ENCODE measurements around the gene ATP9A. TPM values are rescaled to one million over a fixed set of nuclear protein-coding genes. Genes with fewer than 3 reads are reported as not detected.
"Not testable (repeated sequence)": the region's sequence is repeated elsewhere in the genome, so short reads cannot be mapped to it uniquely, and the experiment has no call there.

The ATP9A gene
- total RNA-seq, 1 donor from 2014 or later = 55.6 TPM

DNA sequence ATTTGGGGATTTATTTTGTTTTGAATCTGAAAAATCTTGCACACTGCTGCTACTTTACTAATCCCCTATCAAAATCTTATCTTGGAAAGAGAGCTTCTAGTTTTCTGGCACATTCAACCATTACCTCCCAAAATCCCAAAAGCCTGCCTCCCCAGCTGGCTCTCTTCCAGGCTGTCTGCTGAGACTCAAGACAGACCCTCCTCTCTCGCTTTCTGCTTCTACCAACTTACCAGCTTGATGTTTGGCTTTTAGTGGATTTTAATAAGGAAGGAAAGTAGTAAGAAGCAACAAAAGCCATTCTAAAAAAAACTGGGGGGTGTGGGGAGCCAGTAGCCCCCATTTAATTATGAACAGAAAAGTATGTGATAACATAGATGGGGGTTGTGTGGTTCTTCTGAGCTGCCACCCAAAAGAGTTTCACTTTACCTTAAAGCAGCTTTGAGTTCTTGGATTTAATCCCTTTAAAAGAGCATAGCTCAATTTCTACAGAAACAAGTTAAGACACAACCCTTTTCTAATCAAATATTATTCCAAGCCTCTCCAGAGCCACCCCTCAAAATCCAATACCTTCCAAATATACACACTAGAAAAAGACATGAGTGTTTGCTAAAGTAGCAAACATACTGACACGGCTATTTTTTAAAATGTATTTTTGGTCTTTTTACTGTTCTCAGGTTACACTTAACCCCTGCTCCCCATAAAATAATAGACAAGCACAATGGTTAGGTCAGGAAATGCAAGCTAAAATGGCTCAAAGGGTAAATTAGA lies 71.7 kb downstream of the ATP9A start:
- peak; percentile 35 to 38 for DNase-seq (ENCODE audit: low read depth in 2 of 2)

DNA sequence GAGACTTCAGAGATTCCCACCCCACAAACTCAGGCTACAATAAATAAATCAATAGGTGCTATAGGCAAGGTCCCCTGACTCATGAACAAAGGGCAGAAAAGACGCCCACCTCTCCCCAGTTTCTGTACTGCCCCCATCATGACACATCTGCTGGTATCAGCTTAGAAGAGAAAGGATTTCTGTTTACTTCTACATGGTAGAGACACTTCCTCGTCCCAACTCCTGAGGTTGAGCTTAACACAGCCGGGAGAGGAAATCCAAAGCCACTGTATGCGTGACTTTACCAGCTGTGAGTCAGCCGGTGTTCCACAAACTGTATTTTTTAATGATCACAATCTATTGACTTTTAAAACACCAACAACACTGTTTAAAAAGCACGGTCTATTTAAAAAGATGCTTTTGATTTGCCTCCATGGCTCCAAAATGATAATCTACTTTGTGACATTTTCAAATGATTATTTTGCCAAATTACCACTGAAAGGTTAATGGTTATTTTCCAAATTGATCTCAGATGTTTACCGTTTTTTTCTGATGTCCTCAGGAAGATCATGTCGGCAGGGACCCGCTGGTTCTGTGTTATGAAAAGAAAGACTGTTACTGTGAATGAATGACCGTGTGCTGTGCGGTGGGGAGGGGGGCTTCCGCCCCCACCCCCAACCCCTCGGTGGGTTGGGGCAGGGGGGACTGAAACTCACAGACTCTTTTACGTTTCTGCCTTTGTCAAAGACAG lies 72.5 kb downstream of the ATP9A start:
- peak; percentile 88 to 96 for DNase-seq (ENCODE audit: low read depth in 2 of 2)

DNA sequence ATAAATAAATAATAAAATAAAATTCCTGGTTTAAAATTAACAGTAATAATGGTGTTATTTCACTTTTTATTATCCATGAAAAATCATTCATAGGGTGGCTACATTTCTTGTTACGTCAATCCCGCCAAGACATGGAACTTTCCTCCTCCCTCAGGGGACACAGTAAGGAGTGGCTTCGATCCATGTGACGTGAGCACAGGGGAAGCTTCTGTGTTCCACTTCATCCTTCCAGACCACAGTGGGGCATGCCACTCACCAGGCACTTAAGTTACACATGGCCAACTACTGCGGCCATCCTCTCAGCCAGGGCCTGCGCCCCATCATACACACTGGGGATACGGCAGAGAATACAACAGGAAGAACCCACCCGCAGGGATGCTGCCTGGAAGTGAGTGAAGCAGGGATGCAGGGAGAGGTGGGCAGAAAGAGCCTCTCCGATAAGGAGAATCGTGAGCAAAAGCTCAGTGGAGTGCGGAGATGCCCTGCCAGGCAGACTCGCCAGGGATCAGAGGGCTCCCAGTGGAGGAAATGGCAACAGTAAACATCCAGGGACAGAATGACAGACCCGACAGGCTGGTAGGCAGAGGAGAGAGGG lies 75.3 kb downstream of the ATP9A start:
- DNase-seq (ENCODE audit: low read depth in 2 of 2) = no peak

DNA sequence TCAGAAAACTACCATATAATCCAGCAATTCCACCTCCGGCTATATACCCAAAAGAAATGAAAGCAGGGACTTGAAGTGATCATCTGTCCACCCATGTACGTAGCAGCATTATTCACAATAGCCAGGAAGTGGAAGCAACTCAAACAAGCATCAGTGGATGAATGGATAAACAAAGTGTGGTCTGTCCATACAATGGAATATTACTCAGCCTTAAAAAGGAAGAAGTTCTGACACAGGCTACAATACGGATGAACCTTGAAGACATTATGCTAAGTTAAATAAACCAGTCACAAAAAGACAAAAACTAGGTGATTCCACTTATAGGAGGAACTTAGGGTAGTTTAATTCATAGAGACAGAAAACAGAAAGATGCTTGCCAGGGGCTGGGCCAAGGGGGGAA lies 76.5 kb downstream of the ATP9A start:
- DNase-seq (ENCODE audit: low read depth in 2 of 2) = no peak

DNA sequence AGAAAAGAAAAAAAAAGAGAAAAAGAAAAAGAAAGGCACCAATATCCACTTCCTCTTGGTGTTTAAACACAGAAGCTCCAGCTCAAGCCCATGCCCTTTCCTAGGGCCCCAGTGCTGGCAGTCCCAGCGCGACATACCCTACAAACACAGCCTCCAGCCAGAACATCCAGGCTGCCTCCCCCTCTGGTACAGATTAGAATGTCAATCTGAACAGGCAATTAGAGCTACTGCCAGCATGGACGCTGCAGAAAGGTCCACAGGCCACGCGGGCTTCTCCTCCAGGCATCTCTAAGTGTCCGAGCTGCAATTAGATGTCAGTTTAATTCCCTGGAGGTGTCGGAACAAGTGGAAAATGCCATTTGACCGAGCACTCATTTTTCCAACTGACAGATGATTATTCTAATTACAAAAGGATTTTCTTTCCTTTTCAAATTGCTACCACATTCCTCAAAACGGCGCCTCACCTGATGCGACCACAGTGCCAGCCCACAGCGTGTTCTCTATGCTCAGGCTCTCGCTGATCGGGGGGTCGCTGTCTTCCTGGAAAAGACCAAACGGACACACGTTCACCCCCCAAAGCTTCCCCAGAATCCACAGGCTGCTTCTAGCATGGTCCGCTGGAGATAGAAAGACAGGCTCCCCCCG lies 79.5 kb downstream of the ATP9A start:
- DNase-seq (ENCODE audit: low read depth in 2 of 2) = no peak

DNA sequence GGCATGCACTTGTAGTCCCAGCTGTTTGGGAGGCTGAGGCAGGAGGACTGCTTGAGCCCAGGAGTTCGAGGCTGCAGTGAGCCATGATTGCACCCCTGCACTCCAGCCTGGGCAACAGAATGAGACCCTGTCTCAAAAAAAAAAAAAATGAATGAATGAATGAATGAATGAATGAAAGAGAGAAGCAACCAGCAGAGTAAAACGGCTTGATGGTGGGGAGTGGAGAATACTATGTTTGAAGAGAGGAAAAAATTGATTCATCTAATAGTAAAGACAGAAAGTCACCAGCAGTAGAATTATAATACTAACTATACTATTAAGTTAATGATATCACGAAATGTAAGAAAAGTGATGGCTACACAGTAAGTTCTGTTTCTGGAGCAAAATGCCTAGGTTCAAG lies 80.6 kb downstream of the ATP9A start:
- DNase-seq (ENCODE audit: low read depth in 2 of 2) = no peak

DNA sequence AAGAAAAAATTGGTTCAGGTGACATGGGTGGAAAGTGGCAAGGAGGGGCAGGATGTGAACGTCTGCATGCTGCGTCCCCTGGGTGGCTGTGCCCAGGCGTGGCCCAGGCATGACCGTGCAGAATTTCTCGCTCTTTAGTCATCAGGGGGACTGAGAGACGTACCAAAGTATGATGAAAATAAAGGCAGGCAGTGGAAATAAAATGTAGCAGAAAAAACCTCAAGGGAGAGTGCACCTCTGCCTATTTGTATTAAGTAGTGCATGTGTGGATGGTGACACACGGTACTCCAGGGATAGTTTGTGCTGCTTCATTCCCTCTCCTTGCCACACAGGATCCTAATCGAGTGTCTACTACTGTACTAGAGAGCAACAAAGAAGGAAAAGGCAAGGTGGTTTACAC lies 81.1 kb downstream of the ATP9A start:
- peak; percentile 11 to 24 for DNase-seq (ENCODE audit: low read depth in 2 of 2)

DNA sequence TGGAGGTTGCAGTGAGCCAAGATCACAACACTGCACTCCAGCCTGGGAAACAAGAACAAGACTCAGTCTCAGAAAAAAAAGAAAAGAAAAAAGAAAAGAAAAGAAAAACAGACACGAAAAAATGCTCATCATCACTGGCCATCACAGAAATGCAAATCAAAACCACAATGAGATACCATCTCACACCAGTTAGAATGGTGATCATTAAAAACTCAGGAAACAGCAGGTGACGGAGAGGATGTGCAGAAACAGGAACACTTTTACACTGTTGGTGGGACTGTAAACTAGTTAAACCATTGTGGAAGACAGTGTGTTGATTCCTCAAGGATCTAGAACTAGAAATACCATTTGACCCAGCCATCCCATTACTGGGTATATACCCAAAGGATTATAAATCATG lies 82.7 kb downstream of the ATP9A start:
- DNase-seq (ENCODE audit: low read depth in 2 of 2) = not testable (repeated sequence)

DNA sequence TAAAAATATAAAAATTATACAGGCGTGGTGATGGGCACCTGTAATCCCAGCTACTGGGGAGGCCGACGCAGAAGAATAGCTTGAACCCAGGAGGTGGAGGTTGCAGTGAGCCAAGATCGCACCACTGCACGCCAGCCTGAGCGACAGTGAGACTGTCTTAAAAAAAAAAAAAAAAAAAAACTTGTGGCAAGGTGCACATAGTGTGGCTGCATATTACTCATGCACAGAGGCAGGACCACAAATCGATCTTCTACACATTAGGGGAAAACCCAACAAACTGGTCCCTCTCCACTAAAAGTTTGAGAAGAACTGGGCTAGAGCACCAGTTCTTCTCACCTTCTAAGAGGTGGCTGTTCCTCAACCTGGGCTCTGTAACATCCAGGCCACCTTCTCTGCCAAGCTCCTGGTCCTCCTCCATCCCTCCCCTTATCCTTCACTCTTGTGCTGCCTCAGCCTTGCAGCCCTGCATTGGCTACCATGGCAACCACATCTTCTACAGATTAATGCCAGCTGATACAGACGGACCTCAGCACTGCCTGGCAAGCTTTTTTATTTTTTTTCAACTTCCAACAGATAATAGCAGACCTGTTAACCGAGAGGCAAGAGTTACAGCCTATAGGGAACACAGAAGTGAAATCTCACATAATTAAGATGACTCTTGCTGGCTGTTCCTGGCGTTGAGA lies 88.0 kb downstream of the ATP9A start:
- no peak for DNase-seq (ENCODE audit: low read depth in 2 of 2)

DNA sequence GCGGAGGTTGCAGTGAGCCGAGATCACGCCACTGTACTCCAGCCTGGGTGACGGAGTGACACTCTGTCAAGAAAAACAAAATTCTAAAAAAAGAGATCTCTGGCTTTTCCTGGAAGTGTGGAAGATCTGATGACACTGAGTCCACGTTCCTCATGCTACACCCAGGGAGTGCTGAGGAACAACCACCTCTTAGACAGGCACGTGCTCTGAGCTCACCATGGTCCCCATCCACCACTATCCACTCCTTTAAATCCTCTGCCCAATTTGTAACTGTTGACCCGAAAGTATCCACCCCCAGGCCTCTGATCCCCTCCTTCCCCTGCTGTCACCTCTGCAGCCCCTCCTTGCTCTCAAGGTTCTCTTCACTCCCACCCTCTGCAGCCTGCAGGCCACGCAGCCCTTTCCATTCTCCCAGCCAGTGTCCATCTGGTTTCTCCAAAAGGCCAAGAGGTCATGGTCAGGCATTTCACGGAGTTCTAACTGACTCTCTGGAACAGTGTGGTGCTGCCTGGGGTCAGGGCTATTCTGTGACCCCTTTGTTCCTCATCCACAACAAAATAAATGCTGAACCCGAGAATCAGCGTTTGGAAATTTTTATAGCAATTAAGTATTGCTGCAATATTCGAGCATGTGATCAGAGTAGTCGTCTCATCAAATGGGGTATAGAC lies 88.8 kb downstream of the ATP9A start:
- no peak for DNase-seq (ENCODE audit: low read depth in 2 of 2)

DNA sequence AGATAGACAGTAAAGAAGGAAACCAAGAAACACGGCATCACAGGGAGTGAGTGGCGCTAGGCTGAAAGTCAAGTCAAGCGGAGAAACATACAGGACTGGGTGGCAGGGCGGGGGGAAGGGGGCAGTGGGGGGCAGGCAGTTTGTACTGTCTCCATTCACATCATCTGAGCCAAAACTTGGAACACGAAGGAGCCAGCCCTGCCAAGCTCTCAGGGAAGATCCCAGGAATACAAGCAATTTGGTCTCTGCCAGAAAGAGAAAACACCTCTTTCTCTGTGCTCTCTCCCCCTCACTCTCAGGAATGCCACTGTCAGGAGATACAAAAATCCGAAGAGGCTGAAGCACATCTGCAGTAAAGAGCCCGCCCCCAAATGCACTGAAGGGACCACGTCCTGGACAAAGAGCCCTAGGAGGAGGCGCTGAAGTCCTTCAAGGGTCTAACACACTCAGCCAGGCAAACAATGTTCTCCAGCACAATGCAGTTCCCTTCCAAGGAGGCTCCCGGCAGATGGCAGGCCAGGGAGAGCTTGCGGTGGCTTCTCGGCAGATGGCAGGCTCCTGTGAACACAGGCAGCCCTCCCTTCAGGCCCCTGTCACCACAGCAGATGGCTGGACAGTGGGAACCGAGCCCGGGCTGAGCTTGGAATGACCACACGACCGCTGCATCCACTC lies 90.0 kb downstream of the ATP9A start:
- DNase-seq (ENCODE audit: low read depth in 2 of 2) = no peak

DNA sequence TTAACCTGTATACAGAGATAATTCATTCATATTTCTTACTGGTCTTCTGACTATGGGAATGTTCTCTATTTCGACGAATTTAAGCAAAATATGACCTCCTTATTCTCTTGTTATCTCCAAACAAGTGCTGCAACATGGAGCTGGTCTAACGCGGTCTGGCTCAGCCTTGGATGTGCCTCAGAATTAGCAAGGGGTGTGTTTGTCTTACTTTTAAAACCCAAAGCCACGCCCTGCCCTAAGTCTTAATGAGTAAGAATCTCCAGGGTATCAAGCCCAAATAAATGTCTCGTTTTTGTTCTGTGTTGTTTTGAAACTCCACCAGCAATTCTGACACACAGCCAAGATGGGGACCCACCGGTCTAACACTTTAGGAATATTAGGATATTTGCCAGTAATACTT lies 99.2 kb downstream of the ATP9A start:
- no peak for DNase-seq (ENCODE audit: low read depth in 2 of 2)

DNA sequence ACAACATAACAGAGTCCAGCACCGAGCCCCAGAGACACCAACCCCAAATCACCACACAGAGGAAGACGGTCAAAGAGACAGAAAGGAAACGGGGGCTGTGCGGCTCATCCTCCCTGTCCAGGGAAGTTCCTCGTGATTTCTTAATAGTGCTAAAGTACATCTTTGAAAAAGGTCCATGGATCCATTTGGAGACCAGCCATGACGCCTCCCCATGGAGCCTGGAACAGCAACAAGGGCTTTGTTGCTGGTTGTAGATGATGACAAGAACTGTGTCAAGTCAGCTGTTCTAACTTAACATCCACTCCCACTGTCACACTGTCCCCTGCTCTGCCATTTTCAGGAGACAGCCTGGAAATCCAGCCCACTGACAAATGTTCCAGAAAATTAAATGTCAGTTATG lies 99.7 kb downstream of the ATP9A start:
- DNase-seq (ENCODE audit: low read depth in 2 of 2) = no peak

DNA sequence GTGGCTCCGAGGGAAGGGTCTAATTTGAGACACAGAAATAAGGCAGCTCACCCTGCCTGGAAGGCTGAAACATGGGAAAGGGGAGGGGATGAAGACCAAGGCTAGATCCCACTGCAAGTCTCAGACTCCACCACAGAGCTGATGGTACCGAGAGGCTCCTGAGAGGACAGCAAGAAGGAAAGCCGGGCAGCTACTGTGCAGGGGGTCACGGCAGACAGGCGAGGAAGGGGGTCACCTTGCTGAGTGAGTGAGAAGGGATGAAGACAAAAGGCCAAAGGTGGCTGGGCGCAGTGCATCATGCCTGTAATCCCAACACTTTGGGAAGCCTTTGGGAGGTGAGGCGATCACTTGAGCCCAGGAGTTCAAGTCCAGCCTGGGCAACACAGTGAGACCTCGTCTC lies 100.7 kb downstream of the ATP9A start:
- no peak for DNase-seq (ENCODE audit: low read depth in 2 of 2)

DNA sequence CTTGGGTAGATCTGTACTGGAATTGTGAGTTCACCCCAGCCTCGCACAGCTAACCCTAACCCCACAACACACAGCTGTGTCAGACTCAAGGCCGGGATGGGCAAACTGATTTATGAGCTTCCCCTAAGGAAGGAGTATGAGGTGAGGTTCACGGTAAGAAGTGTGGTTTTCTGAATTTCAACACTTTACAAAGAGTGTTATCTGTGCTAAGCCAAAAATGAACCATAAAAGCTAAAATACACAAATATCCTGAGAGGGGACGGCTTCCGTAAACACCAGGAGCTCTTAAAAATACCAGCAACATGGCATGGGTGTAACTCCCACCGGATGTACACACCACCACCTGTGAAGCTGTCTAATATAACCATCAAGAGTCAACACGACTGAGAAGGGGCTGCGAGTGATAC lies 101.2 kb downstream of the ATP9A start:
- no peak for DNase-seq (ENCODE audit: low read depth in 2 of 2)

DNA sequence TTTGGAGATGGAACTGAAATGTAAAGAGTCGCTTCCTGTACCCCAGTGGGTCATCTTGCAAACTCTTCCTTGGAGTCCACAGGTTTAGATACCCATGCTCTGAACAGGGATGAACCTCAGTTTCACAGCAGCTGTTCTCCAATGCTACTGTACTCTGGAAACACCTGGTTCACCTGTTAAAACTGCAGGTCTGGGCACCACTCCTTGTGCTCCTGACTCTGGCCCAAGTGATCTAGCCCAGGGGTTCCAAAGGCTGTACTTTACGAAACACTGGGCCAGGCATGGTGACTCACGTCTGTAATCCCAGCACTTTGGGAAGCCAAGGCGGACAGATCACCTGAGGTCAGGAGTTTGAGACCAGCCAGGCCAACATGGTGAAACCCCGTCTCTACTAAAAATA lies 102.1 kb downstream of the ATP9A start:
- no peak for DNase-seq (ENCODE audit: low read depth in 2 of 2)

DNA sequence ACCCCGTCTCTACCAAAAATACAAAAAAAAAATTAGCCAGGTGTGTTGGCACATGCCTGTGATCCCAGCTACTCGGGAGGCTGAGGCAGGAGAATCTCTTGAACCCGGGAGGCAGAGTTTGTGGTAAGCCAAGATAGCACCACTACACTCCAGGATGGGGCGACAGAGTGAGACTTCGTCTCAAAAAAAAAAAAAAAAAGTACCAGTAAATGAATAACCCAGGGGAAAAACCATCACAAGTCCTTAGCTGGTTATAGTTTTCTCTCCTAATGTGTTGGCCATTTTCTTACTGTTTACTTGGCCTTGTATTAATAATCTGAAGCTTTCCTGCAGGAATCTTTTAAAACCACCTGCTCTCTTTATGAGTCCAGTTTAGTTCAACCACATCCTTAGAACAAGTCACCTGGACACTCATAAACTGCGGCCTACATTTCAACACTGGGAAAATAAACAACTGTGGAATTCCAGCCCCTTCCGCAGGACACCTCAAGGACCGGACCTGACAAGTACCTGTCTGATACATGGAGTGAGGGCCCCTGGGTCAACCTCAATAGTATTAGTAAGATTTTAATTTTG lies 102.6 kb downstream of the ATP9A start:
- no peak for DNase-seq (ENCODE audit: low read depth in 2 of 2)

DNA sequence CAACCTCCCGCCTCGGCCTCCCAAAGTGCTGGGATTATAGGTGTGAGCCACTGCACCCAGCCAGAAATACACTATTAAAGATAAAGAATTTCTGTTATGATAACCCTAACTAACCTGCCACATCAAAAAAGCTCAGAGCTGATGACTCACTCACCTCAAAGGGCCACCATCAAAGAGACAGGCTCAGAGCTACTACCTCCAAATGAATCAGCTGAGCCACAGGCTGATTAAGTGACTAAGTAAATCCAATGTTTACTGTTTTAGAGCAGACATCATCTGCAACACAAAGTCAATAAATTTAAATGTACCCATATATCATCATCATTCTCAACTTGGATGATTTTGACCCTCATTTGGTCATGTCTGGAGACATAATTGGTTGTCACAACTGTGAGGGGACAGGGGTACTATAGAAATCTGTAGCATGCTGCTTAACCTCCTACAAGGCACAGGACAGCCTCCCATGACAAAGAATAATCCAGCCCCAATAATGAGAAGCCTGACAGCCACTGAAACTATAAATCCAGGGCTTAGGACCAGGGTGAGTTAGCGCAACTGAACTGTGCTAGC lies 106.5 kb downstream of the ATP9A start:
- peak; percentile 71 to 76 for DNase-seq (ENCODE audit: low read depth in 2 of 2)

DNA sequence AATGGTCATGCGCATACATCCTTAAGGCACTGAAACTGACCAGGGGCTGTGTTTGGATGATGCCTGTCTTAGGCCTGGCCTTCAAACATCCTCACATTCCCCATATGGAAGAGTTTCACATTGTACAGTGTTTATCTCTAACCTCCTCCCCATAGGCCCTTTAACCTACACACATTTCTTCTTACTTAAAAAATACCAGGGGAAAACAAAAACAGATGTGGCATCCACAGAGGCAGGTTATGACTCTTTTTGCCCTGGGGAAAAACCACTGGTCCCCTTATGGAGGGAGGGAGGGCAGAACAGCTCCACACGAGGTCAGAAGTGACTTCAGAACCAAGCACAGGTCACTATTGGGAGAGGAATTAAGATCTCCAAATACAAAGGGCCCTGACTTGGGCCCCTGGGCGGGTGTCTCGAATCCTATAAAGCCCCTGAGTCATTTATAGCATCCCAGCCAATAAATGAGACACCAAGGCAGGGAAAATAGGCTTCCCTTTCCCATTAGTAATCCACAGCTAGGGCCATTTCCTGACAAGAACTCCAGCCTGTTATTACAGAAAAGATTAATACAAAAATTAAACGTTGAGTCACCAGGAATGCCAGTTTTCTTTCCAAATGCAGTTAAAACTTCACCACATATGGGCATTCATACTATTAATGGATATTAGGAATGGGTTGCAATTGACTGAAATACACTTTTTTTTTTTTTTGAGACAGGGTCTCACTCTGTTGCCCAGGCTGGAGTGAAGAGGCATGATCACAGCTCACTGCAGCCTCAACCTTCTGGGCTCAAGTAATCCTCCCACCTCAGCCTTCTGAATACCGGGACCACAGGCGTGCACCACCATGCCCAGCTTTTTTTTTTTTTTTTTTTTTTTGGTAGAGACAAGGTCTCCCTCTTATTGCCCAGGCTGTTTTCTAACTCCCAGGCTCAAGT lies 107.2 kb downstream of the ATP9A start:
- peak; percentile 87 to 95 for DNase-seq (ENCODE audit: low read depth in 2 of 2)
